Fibroblast of skin of right quadriceps (primary cell): ENCODE measurements around the gene ITPA.
A peak's percentile ranks its signal among the peaks of the same experiment; 100 is the strongest.

Experiments used
- DNase-seq: peaks from one replicate; pipeline ENCODE4 v3.0.0-alpha.2; 2013

The ITPA gene

GRCh38 chr20:3248167-3248992 lies 39.1 kb downstream of the ITPA start:
- DNase-seq: peak; percentile 20

GRCh38 chr20:3248993-3249347 lies 39.7 kb downstream of the ITPA start:
- no peak for DNase-seq

- DNase-seq: no peak
Observed at GRCh38 chr20:3250091-3250504, 40.8 kb downstream of the ITPA start.

GRCh38 chr20:3251806-3252205 lies 42.5 kb downstream of the ITPA start:
- DNase-seq: no peak

GRCh38 chr20:3255728-3256127 lies 46.4 kb downstream of the ITPA start:
- DNase-seq: no peak

GRCh38 chr20:3258429-3258828 lies 49.1 kb downstream of the ITPA start:
- no peak for DNase-seq

- peak; percentile 30 for DNase-seq
Observed at GRCh38 chr20:3262566-3262965, 53.3 kb downstream of the ITPA start.

GRCh38 chr20:3270051-3270450 lies 60.8 kb downstream of the ITPA start:
- no peak for DNase-seq

GRCh38 chr20:3273371-3273770 lies 64.1 kb downstream of the ITPA start:
- no peak for DNase-seq
